Measurements from ENCODE around the gene PAFAH2.

The PAFAH2 gene

DNA sequence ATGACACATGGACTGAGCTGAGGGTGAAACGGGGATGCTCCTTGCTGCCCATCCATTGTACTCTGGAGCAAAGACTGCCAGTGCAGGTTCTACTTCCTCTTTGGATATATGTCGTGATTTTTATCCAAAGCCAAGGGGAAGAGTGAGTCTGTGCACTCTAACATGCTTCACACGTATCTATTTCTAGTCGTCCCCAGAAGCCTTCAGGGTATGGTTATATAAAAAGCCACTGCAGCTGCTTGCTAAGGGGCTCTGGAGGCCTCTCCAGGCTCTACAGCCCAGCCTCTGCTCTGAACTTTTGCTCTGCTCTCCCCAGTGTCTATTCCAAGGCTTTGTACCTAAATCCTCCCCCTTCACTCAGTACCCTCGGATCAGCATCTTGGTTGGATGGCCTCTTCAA is 20.1 kb downstream of the PAFAH2 start:
- TF ChIP-seq, protein P1, sequence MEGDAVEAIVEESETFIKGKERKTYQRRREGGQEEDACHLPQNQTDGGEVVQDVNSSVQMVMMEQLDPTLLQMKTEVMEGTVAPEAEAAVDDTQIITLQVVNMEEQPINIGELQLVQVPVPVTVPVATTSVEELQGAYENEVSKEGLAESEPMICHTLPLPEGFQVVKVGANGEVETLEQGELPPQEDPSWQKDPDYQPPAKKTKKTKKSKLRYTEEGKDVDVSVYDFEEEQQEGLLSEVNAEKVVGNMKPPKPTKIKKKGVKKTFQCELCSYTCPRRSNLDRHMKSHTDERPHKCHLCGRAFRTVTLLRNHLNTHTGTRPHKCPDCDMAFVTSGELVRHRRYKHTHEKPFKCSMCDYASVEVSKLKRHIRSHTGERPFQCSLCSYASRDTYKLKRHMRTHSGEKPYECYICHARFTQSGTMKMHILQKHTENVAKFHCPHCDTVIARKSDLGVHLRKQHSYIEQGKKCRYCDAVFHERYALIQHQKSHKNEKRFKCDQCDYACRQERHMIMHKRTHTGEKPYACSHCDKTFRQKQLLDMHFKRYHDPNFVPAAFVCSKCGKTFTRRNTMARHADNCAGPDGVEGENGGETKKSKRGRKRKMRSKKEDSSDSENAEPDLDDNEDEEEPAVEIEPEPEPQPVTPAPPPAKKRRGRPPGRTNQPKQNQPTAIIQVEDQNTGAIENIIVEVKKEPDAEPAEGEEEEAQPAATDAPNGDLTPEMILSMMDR (IDR thresholded peaks at IDR 0.05) = no peak
- TF ChIP-seq ZFX (IDR thresholded peaks at IDR 0.05; ENCODE audit: borderline replicate concordance) = no peak
- no peak overlapping the region for H3K27ac ChIP-seq

DNA sequence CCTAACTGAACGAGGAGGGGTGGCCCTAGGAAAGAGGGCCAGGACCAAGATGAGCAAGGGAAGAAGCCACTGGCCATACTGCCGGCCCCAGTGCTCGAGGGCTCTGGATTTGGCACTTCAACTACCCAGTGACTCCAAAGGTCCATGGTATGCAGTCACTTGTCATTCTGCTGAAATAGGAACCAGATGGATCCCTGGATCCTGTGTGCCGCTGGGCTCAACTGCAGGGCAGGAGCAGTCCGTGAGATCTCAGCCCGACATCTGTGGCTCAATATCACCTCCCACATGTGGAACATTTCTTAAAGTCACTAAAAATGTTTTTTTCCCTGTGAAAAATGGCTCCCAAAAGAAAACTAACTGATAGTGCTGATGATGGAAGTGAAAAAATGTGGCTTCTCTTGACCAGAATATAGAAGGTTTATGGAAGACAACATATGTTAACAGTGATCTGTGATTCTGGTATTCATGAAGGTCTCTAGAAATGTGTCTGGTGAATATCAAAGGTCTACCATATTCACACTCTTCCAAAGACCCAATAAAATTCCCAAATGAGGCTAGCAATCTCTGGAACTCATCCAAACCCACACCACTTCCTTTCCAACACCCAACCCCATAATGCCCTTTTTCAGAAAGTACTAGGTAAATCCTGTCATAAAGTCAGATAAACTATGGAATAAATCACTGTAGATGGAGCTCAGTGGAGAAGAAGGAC is 24.1 kb downstream of the PAFAH2 start:
- no peak for TF ChIP-seq ZFX (IDR thresholded peaks at IDR 0.05; ENCODE audit: borderline replicate concordance)
- TF ChIP-seq, protein P1 (IDR thresholded peaks at IDR 0.05) = no peak
- no peak overlapping the region for H3K27ac ChIP-seq

DNA sequence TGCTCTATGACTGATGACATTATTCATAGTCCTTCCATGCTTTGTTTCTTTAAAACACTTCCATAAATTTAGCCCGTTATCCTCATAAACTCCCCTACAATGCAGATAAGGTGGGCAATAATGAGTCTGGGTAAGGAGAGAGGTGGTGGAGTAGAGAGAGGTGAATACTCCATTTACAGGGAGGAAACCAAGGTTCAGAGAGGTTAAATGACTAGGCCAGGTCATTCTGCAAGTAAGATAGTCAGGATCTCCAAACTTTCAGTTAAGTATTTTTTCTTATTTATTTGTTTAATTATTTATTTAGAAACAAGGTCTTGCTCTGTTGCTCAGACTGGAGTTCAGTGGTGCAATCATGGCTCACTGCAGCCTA is 26.1 kb downstream of the PAFAH2 start:
- no peak overlapping the region for H3K27ac ChIP-seq
- TF ChIP-seq, protein P1 (IDR thresholded peaks at IDR 0.05) = no peak
- no peak for TF ChIP-seq ZFX (IDR thresholded peaks at IDR 0.05; ENCODE audit: borderline replicate concordance)

DNA sequence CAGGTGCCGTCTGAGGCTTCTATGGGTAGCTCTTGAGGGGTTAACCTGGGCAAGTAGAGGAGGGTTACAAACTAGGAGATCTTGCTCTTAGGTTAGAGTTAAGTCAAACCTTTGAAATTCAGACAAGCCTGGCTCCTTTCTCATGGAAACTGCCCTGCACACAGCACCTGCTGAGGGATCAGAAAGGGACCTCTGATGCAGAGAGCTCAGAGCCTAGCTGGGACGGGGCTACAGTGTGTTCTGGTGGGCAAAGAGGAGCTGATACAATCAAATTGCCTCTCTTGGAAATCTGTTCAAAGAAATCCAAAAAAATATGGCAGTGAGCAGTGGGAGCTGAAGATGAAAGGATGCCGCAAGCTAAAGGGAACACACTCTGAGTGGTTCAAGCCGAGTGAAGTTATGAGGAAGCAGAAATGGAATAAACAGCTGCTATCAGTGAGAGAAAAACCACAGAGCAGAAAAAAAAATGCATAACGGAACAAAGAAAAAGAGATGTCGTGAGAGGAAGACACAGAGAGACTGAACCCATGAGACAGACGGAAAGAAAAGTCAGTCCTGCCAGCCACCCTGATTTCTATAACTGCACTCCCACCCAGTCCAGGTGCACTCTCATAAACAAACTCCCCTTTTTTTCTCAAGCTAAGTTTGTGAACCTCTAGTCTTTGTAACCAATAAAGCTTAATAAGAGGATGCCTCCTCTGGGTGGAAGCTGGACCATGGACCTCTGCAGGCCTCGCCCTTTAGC is 26.6 kb downstream of the PAFAH2 start:
- TF ChIP-seq, protein P1 (IDR thresholded peaks at IDR 0.05) = no peak
- no peak for TF ChIP-seq ZFX (IDR thresholded peaks at IDR 0.05; ENCODE audit: borderline replicate concordance)
- no peak overlapping the region for H3K27ac ChIP-seq

DNA sequence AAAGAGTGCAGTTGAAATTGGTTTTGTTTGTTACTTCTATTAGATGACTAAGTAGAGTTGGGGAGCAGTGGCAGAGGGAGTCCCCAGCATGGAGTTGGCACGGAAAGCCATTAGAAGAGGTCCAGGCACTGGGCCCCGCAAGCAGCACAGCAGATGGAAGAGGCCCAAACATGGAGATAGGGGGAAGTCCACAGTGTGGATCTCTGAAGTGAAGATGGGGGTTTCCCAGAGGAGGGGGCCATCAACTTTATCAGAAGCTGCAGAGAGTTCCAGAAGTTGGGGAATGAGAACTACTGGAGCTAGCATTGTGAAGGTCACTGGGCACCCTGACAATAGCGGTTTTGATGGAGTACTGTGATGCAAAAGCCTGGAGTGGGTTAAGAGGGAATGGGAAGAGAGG is 30.6 kb downstream of the PAFAH2 start:
- TF ChIP-seq ZFX (IDR thresholded peaks at IDR 0.05; ENCODE audit: borderline replicate concordance) = no peak
- TF ChIP-seq, protein P1 (IDR thresholded peaks at IDR 0.05) = no peak
- H3K27ac ChIP-seq = no peak overlapping the region

DNA sequence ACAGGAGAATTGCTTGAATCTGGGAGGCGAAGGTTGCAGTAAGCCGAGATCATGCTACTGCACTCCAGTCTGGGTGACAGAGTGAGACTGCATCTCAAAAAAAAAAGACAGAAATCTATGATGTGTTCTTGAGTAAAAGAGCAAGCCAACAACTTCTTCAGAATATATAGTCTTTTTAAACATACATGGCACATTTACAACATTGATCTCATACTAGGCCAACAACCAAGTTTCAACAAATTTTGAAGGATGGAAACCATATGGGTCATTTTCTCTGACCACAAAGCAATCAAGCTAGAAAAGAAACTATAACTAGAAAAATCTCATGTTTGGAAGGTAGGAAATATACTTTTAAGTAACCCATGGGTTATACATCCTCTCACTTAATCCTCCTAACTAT is 38.3 kb downstream of the PAFAH2 start:
- TF ChIP-seq, protein P1 (IDR thresholded peaks at IDR 0.05) = no peak
- no peak for TF ChIP-seq ZFX (IDR thresholded peaks at IDR 0.05; ENCODE audit: borderline replicate concordance)
- no peak overlapping the region for H3K27ac ChIP-seq

DNA sequence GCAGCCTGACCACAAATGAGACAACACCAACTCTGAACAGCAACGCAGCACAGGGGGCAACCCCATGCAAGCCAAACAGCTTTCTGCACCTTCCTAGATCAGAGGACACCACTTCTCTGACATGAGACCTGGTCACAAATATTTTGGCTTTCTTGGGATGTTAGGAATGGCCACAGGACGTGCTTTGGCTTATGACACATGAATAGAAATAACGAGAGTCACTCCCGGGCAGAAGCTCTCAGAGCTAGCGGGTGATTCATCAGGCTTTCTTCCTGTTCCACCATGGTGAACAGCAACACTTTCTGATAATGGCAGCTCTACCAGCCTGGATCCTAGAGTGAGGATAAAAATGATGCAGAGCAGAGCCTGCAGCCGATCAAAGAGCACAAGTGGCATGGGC is 39.4 kb downstream of the PAFAH2 start:
- TF ChIP-seq, protein P1 (IDR thresholded peaks at IDR 0.05) = no peak
- TF ChIP-seq ZFX (IDR thresholded peaks at IDR 0.05; ENCODE audit: borderline replicate concordance) = no peak
- no peak overlapping the region for H3K27ac ChIP-seq

Data from 22Rv1 (cell line).